ENCODE results near the gene RYR2. TPM values are rescaled to one million over a fixed set of nuclear protein-coding genes. Genes with fewer than 3 reads are reported as not detected.

RYR2 gene
- total RNA-seq, 1 experiment from 2014 or later = 4.0 TPM

DNA sequence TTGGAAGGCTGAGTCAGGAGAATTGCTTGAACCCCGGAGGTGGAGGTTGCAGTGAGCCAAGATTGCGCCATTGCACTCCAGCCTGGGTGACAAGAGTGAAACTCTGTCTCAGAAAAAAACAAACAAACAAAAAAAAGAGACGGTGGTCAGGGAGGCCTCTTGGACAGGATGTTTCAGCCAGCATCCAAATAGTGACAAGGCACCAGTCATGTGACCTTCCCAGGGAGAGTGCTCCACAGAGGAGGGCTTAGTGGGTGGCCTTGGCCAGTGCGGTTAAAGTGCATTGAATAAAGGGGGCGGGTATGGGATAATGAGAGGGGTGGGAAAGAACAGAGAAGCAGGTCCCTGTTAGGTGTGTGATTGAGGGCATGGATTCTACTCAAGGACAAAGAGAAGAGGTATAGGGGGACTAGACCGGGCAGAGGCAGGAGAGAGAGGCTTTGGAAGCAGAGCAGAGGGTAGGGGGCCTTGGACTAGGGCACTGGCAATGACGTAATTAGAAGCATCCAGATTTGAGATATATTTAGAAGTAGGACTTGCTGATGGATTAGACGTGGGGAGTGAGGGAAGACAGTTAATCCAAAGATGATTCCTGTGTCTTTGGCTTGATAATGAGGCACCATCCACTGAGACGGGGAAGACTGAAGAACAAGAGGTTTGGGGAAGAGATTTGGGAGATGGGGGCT, 12.0 kb upstream of the RYR2 start:
- H3K27me3 Mint-ChIP-seq (ENCODE audit: insufficient read depth, unreplicated experiment) = peaks cover 12% of the 10 kb centered on the region
- H3K27ac Mint-ChIP-seq (ENCODE audit: low read depth, unreplicated experiment) = no peak overlapping the region
- TF ChIP-seq, protein P1, sequence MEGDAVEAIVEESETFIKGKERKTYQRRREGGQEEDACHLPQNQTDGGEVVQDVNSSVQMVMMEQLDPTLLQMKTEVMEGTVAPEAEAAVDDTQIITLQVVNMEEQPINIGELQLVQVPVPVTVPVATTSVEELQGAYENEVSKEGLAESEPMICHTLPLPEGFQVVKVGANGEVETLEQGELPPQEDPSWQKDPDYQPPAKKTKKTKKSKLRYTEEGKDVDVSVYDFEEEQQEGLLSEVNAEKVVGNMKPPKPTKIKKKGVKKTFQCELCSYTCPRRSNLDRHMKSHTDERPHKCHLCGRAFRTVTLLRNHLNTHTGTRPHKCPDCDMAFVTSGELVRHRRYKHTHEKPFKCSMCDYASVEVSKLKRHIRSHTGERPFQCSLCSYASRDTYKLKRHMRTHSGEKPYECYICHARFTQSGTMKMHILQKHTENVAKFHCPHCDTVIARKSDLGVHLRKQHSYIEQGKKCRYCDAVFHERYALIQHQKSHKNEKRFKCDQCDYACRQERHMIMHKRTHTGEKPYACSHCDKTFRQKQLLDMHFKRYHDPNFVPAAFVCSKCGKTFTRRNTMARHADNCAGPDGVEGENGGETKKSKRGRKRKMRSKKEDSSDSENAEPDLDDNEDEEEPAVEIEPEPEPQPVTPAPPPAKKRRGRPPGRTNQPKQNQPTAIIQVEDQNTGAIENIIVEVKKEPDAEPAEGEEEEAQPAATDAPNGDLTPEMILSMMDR (IDR thresholded peaks at IDR 0.05; ENCODE audit: unreplicated experiment) = no peak
- BruUV-seq (replicated peaks) = no TSS peak
- H3K4me1 Mint-ChIP-seq (ENCODE audit: insufficient read depth, unreplicated experiment) = peaks cover 15% of the 10 kb centered on the region
- ChIA-PET POLR2A (no interaction called here), CTCF (no interaction called here)
- no peak for DNase-seq (ENCODE audit: unreplicated experiment)
- no peak overlapping the region for H3K4me3 Mint-ChIP-seq (ENCODE audit: unreplicated experiment)
- peaks cover 10% of the 10 kb centered on the region for H3K9me3 Mint-ChIP-seq (ENCODE audit: unreplicated experiment)
- H3K36me3 Mint-ChIP-seq (ENCODE audit: insufficient read depth, unreplicated experiment) = peaks cover 6% of the 10 kb centered on the region
- intact Hi-C loops (cut with micrococcal nuclease) = no loop called here

DNA sequence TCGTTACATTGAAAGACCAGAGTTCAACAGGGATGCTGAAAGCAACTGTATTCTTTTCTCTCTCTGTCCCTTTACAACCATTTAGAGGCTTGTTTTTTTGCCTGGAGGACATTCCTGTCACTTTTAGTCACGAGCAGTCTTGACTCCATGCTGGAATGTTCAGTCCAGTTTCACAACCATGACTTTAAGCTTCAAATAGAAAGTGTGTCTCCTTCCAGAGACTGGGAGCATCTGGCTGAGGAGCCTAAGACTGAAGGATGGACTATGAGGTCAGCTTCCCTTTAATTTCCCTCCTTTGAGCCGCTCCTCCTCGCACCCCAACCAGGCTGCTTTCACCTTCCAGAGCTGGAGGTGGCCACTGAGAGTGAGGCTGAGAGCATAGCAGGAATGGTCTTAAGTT, 10.5 kb upstream of the RYR2 start:
- ChIA-PET CTCF (interaction anchor here (0.6 to 0.7 kb wide), 2 partner anchors 25 to 846 kb away, joined by 3 to 5 read pairs; no protein-coding TSS in a partner anchor), POLR2A (interaction anchor here (0.6 to 1.0 kb wide), 3 partner anchors 12 to 363 kb away, joined by 3 read pairs; no protein-coding TSS in a partner anchor)
- TF ChIP-seq, protein P1 (IDR thresholded peaks at IDR 0.05; ENCODE audit: unreplicated experiment) = no peak
- intact Hi-C loops (cut with micrococcal nuclease) = no loop called here
- no peaks in the 10 kb centered on the region for H3K9me3 Mint-ChIP-seq (ENCODE audit: unreplicated experiment)
- H3K4me3 Mint-ChIP-seq (ENCODE audit: unreplicated experiment) = no peak overlapping the region
- H3K4me1 Mint-ChIP-seq (ENCODE audit: insufficient read depth, unreplicated experiment) = peaks cover 15% of the 10 kb centered on the region
- no TSS peak for BruUV-seq (replicated peaks)
- H3K36me3 Mint-ChIP-seq (ENCODE audit: insufficient read depth, unreplicated experiment) = no peaks in the 10 kb centered on the region
- DNase-seq (ENCODE audit: unreplicated experiment) = peak; percentile 81
- no peak overlapping the region for H3K27ac Mint-ChIP-seq (ENCODE audit: low read depth, unreplicated experiment)
- H3K27me3 Mint-ChIP-seq (ENCODE audit: insufficient read depth, unreplicated experiment) = peaks cover 12% of the 10 kb centered on the region

DNA sequence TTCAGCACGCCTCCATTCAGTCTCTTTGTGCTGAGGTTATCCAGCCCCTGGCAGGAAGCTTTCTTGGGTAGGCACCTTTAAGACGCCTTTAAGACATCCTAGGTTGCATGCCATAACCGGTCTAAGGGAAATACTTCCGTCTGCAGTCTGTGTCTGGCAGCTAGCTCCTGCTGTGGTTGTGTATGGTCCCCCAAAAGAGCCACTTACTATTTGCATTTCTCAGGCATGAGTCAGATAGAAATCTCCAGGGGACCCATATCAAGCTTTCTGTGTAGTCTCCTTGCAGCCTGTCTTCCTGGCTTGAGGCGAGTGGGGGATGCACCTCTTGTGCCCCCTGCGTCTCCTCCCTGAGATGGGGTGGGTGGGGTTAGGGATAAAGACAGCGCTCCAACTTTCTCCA, 10.0 kb upstream of the RYR2 start:
- CTCF ChIA-PET = interaction anchor here (0.7 kb wide), 1 partner anchor 26 kb away, joined by 5 read pairs; no protein-coding TSS in a partner anchor
- TF ChIP-seq, protein P1 (IDR thresholded peaks at IDR 0.05; ENCODE audit: unreplicated experiment) = no peak
- POLR2A ChIA-PET = interaction anchor here (0.6 to 1.0 kb wide), 4 partner anchors 12 to 362 kb away, joined by 3 read pairs; no protein-coding TSS in a partner anchor
- BruUV-seq (replicated peaks) = no TSS peak
- Mint-ChIP-seq H3K4me3 (ENCODE audit: unreplicated experiment) (no peak overlapping the region), H3K36me3 (ENCODE audit: insufficient read depth, unreplicated experiment) (no peaks in the 10 kb centered on the region), H3K4me1 (ENCODE audit: insufficient read depth, unreplicated experiment) (peaks cover 15% of the 10 kb centered on the region), H3K27me3 (ENCODE audit: insufficient read depth, unreplicated experiment) (peaks cover 12% of the 10 kb centered on the region), H3K27ac (ENCODE audit: low read depth, unreplicated experiment) (no peak overlapping the region), H3K9me3 (ENCODE audit: unreplicated experiment) (no peaks in the 10 kb centered on the region)
- DNase-seq (ENCODE audit: unreplicated experiment) = peak; percentile 65
- intact Hi-C loops (cut with micrococcal nuclease) = no loop called here

DNA sequence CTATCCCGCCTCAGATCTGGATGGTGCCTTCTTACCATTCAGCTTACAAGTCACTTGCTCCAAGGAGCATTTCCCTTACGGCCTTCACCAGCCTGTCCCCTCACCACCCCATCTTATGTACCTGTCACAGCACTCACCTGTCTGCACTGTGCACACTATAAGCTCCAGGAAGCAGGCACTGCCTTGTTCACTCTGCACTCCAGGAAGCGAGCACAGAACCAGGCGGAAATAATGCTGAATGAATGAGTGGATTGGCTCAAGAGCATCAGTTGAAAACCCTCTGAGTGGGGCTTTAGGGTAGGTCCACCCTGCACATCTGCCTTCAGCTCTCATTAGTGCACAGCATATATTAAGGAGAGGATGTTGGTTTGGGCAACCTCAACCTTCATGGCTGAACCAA, 8.9 kb upstream of the RYR2 start:
- CTCF ChIA-PET = interaction anchor here (0.5 to 2.0 kb wide), 4 partner anchors 118 to 354 kb away, joined by 3 to 4 read pairs (median 4); no protein-coding TSS in a partner anchor
- DNase-seq (ENCODE audit: unreplicated experiment) = no peak
- Mint-ChIP-seq H3K36me3 (ENCODE audit: insufficient read depth, unreplicated experiment) (no peaks in the 10 kb centered on the region), H3K4me3 (ENCODE audit: unreplicated experiment) (no peak overlapping the region), H3K27me3 (ENCODE audit: insufficient read depth, unreplicated experiment) (peaks cover 2% of the 10 kb centered on the region), H3K27ac (ENCODE audit: low read depth, unreplicated experiment) (no peak overlapping the region), H3K9me3 (ENCODE audit: unreplicated experiment) (no peaks in the 10 kb centered on the region), H3K4me1 (ENCODE audit: insufficient read depth, unreplicated experiment) (peaks cover 15% of the 10 kb centered on the region)
- BruUV-seq (replicated peaks) = no TSS peak
- intact Hi-C loops (cut with micrococcal nuclease) = no loop called here
- TF ChIP-seq, protein P1 (IDR thresholded peaks at IDR 0.05; ENCODE audit: unreplicated experiment) = no peak
- POLR2A ChIA-PET = no interaction called here

Measured in MCF 10A (cell line).